GM12878 (cell line): ENCODE data around the gene FGF13. TPM values are rescaled to one million over a fixed set of nuclear protein-coding genes. Genes with fewer than 3 reads are reported as not detected.

Source experiments
- ATAC-seq: fragments of 200-7000 bp; cut with Tn5 transposase; 3 replicates; pipeline ENCODE4 v1.9.1; 2020; ENCODE audit warnings: mild to moderate bottlenecking, moderate library complexity
- BruUV-seq: library from RNA; stranded (reverse); fragments of 400-500 nt; replicated peaks from 2 replicates; lab custom pipeline; 2021; lab: Mats Ljungman, UMichigan
- CTCF ChIA-PET: fragments of 300-600 bp; sonication (Branson Sonifier 250); formaldehyde crosslinking; extraction: SDS; loops from one replicate; lab custom pipeline; 2021; ENCODE audit warnings: inconsistent platforms; lab: Yijun Ruan, JAX
- POLR2A ChIA-PET: fragments of 350-600 bp; formaldehyde crosslinking; extraction: SDS; loops from one replicate; lab custom pipeline; 2021; ENCODE audit warnings: inconsistent platforms; lab: Charles Lee
- RAD21 ChIA-PET: fragments of 300-600 bp; sonication (Branson Sonifier 250); formaldehyde crosslinking; loops from one replicate; lab custom pipeline; 2023; ENCODE audit warnings: antibody characterized with exemption; ENCODE audit not compliant: unreplicated experiment; lab: Charles Lee
- SMC1A ChIA-PET: fragments of 300-600 bp; sonication (Branson Sonifier 250); formaldehyde crosslinking; loops from one replicate; lab custom pipeline; 2023; ENCODE audit not compliant: unreplicated experiment, uncharacterized antibody; lab: Charles Lee
- DNase-seq: peaks from one replicate; pipeline ENCODE4 v3.0.0-alpha.2; 2011; ENCODE audit warnings: low read depth, low spot score
- FAIRE-seq: peaks from 3 replicates; lab custom pipeline; 2011; peaks lifted over from hg19 to GRCh38; lab: Jason Lieb, UNC
- H2AFZ ChIP-seq: 2 replicates; pipeline ENCODE4 v1.6.0; 2011; ENCODE audit warnings: low read depth, low read length, control low read depth; ENCODE audit not compliant: control insufficient read depth
- H3K27ac ChIP-seq: 2 replicates; pipeline ENCODE4 v1.5.1; 2011; ENCODE audit warnings: control low read depth; ENCODE audit not compliant: control insufficient read depth, insufficient read depth
- H3K27me3 ChIP-seq, 2 experiments: replicated peaks in 1 of 2; 2 replicates each; pipeline versions ENCODE4 v1.6.0 to v1.6.1; 2011; ENCODE audit warnings: low read length in 1 of 2; ENCODE audit not compliant: control insufficient read depth in 2 of 2, insufficient read depth in 2 of 2
- H3K36me3 ChIP-seq, 2 experiments: 2 replicates each; pipeline ENCODE4 v1.5.1; 2011; ENCODE audit warnings: low read length in 1 of 2; ENCODE audit not compliant: control insufficient read depth in 2 of 2, insufficient read depth in 2 of 2
- H3K4me1 ChIP-seq: 2 replicates; pipeline ENCODE4 v1.6.1; 2011; ENCODE audit warnings: mild to moderate bottlenecking, low read length, moderate library complexity, mixed read lengths; ENCODE audit not compliant: control insufficient read depth, insufficient read depth
- H3K4me2 ChIP-seq: 2 replicates; pipeline ENCODE4 v1.6.0; 2011; ENCODE audit warnings: control low read depth; ENCODE audit not compliant: control insufficient read depth, insufficient read depth
- H3K4me3 ChIP-seq: fragments of 200-600 bp; sonication (generic); 2 replicates; pipeline ENCODE4 v1.5.1; 2016
- H3K79me2 ChIP-seq: 2 replicates; pipeline ENCODE4 v1.6.0; 2011; ENCODE audit warnings: low read length; ENCODE audit not compliant: control insufficient read depth, insufficient read depth
- H3K9ac ChIP-seq: 2 replicates; pipeline ENCODE4 v1.8.0; 2011; ENCODE audit warnings: low read length, control low read depth, mixed read lengths; ENCODE audit not compliant: control insufficient read depth, insufficient read depth
- H3K9me3 ChIP-seq: replicated peaks from 3 replicates; pipeline ENCODE4 v1.5.1; 2011; ENCODE audit warnings: mild to moderate bottlenecking, low read length; ENCODE audit not compliant: control insufficient read depth, insufficient read depth
- H4K20me1 ChIP-seq: 2 replicates; pipeline ENCODE4 v1.6.0; 2011; ENCODE audit not compliant: control insufficient read depth, insufficient read depth
- ATF7 ChIP-seq: fragments of 450-650 bp; IDR thresholded peaks from 2 replicates; pipeline ENCODE4 v1.6.1; 2016; ENCODE audit warnings: low read depth, mild to moderate bottlenecking
- HDAC6 ChIP-seq: fragments of 200-600 bp; sonication (generic); IDR thresholded peaks from one replicate; pipeline ENCODE4 v1.8.0; 2017; ENCODE audit warnings: antibody characterized with exemption; ENCODE audit not compliant: unreplicated experiment
- KLF5 ChIP-seq: fragments of 450-650 bp; IDR thresholded peaks from 2 replicates; pipeline ENCODE4 v1.6.1; 2014; ENCODE audit warnings: mild to moderate bottlenecking; ENCODE audit not compliant: partially characterized antibody
- MTA2 ChIP-seq: fragments of 450-650 bp; IDR thresholded peaks from 2 replicates; pipeline ENCODE4 v1.6.1; 2016; ENCODE audit warnings: low read depth, mild to moderate bottlenecking, moderate library complexity
- POLR2AphosphoS2 ChIP-seq: IDR thresholded peaks from 2 replicates; pipeline ENCODE4 v1.6.1; 2011; ENCODE audit warnings: low read depth, mild to moderate bottlenecking, low read length, improper control_type of control experiment, moderate library complexity
- RAD51 ChIP-seq: fragments of 450-650 bp; IDR thresholded peaks from 2 replicates; pipeline ENCODE4 v1.6.1; 2016; ENCODE audit warnings: moderate library complexity, mild to moderate bottlenecking, inconsistent platforms
- RB1 ChIP-seq: fragments of 450-650 bp; formaldehyde crosslinking; IDR thresholded peaks from 2 replicates; pipeline ENCODE4 v1.6.1; 2017; ENCODE audit warnings: mild to moderate bottlenecking, borderline replicate concordance
- SMARCA5 ChIP-seq: fragments of 450-650 bp; IDR thresholded peaks from 2 replicates; pipeline ENCODE4 v1.6.1; 2017; ENCODE audit warnings: mild to moderate bottlenecking
- SMC3 ChIP-seq: IDR thresholded peaks from 2 replicates; pipeline ENCODE4 v1.6.1; 2011; ENCODE audit warnings: low read length, improper control_type of control experiment, borderline replicate concordance
- ZNF687 ChIP-seq: fragments of 450-650 bp; IDR thresholded peaks from 2 replicates; pipeline ENCODE4 v1.6.1; 2017; ENCODE audit warnings: mild to moderate bottlenecking, moderate library complexity
- WGBS: methylation state at CpG from one replicate; pipeline ENCODE4 v1.1.6; 2016; ENCODE audit warnings: low lambda C conversion rate; ENCODE audit not compliant: insufficient replicate concordance, insufficient coverage; ENCODE audit errors: missing lambda C conversion rate; 5-methylcytosine and 5-hydroxymethylcytosine counted together
- in situ Hi-C: fragments of 300-500 bp; cut with MboI; formaldehyde crosslinking; loops from 9 replicates; pipeline ENCODE4 v1.14.3; 2018; ENCODE audit warnings: mixed read lengths
- intact Hi-C: fragments of 100-400 bp; cut with micrococcal nuclease; formaldehyde crosslinking; loops from one replicate; pipeline ENCODE4 v1.14.2; 2022; ENCODE audit not compliant: unreplicated experiment
- polyA plus RNA-seq, 11 experiments: library from polyadenylated mRNA; depleted of rRNA in 4 of 11; unstranded in 6 of 11; stranded (reverse) in 5 of 11; fragments of >200 nt; fragmentation: Nextera tagmentation in 4 of 11; fragmentation: Illumina TruSeq in 1 of 11; extraction: Ambion mirVana in 4 of 11; extraction: Trizol in 1 of 11; gene quantifications; 1 replicate in 1 of 11; 2 replicates in 10 of 11; pipeline versions ENCODE4 v1.2.1 to v1.2.3, GENCODE V29; 2011 to 2016; ENCODE audit warnings: inconsistent platforms in 2 of 11, missing spikeins in 2 of 11, low read depth in 1 of 11
- total RNA-seq, 4 experiments: library from RNA; depleted of rRNA in 3 of 4; stranded (reverse); fragments of >200 nt in 3 of 4; fragmentation: Illumina TruSeq in 1 of 4; extraction: Trizol in 1 of 4; gene quantifications; 2 replicates each; pipeline versions ENCODE4 v1.2.1 to v1.2.3, GENCODE V29; 2013 to 2021
- TF ChIP-seq, protein P1 (sequence below): IDR thresholded peaks from 2 replicates; pipeline ENCODE4 v1.6.1; 2011; ENCODE audit warnings: low read depth, low read length, improper control_type of control experiment, borderline replicate concordance

FGF13 gene
- total and polyA plus RNA-seq, 10 of the 15 experiments (the other 5 are each of a cell fraction or from before 2014, with no cell fraction given), result 0.08 to 0.68 (median 0.28) TPM; not detected in 1

DNA sequence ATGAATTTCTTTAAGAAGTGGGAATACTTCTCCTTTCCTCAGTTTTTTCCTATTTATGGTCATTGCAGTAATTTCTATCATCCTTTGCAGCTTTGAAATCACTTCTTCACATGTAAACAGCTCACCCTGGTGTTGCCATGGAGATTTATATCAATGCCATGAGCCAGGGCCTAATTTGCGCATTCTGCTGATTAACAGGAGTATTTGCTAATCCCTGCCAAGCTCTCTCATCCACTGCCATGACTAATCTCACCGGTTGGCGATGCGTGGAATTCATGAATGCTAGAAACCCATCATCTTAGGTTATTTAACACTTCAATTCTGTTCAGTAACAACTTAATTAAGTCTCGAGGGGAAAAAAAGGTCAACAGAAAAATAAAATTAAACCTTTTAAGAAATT lies 11.8 kb upstream of the FGF13 start:
- Histone ChIP-seq H3K79me2 (no peaks in the 10 kb centered on the region), H3K36me3 (no peaks in the 10 kb centered on the region), H4K20me1 (no peaks in the 10 kb centered on the region), H3K9me3 (no peaks in the 10 kb centered on the region), H3K4me2 (no peak overlapping the region), H3K4me3 (no peak overlapping the region), H3K27me3 (no peaks in the 10 kb centered on the region), H3K9ac (no peak overlapping the region), H3K4me1 (no peaks in the 10 kb centered on the region), H3K27ac (no peak overlapping the region), H2AFZ (no peak overlapping the region)
- DNase-seq (no peak), FAIRE-seq (no peak), ATAC-seq (no peak)
- ChIA-PET RAD21 (no interaction called here), CTCF (interaction anchor here (1.0 kb wide), 1 partner anchor 19 kb away, joined by 3 read pairs; no protein-coding TSS in a partner anchor), SMC1A (no interaction called here), POLR2A (no interaction called here)
- intact Hi-C loops (no loop called here), in situ Hi-C loops (no loop called here)
- TF ChIP-seq ZNF687 (no peak), ATF7 (no peak), RB1 (no peak), POLR2AphosphoS2 (no peak), SMARCA5 (no peak), SMC3 (no peak), MTA2 (no peak), RAD51 (no peak), HDAC6 (no peak), KLF5 (no peak)
- TF ChIP-seq, protein P1, sequence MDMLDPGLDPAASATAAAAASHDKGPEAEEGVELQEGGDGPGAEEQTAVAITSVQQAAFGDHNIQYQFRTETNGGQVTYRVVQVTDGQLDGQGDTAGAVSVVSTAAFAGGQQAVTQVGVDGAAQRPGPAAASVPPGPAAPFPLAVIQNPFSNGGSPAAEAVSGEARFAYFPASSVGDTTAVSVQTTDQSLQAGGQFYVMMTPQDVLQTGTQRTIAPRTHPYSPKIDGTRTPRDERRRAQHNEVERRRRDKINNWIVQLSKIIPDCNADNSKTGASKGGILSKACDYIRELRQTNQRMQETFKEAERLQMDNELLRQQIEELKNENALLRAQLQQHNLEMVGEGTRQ, result no peak
- 18% methylated on average over 5 of the region's 5 CpGs for WGBS
- BruUV-seq, result no TSS peak
